ENCODE results near the gene DHX36.

DHX36 gene

DNA sequence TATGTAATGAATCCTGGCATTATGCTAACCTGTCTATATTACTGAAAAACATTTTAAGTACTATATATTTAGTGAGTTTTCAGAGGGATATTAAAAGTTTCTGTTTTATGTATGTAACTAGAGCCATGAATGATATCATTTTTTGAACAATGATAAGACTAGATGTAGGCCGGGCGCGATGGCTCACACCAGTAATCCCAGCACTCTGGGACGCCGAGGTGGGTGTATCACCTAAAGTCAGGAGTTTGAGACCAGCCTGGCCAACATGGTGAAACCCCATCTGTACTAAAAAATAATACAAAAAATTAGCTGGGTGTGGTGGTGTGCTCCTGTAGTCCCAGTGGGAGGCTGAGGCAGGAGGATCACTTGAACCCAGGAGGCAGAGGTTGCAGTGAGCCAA is 34.1 kb downstream of the DHX36 start:
- DNase-seq (ENCODE audit: low read depth, low spot score), result no peak

DNA sequence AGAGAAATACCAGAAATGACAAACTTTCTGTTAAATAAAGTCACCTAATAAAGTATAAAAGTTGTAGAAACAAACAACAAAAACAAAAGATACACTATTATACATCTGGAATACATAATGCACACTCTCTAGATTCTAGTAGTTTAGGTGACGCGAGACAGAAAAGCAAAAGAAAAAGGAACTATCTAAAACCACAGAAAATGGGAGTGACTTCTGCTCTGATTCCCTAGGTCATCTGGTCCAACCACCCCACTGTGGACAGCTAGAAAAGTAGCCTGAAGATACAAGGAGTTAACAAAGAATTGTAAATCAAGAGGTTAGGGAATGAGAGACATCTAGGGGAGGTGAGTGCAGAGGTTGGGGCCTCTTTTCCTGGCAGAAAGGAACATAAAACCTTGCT is 39.1 kb downstream of the DHX36 start:
- DNase-seq (ENCODE audit: low read depth, low spot score), result no peak

DNA sequence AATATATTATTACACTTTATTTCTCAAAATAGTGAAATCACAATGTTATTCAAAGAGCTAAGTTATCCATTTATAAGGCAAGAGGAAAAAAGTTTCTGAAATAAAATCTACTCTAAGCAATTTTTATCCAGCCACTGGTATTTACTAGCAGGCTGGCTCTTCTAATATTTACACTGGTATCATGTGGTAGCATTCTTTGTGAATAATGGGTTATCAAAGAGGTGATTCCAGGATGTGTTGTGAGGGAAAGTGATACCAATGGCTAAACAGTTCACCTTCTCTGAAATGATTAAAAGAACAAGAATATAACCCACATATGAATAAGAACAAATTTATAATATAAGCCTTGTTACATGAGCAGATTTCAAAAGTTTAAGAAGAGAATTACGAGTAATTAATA is 44.1 kb downstream of the DHX36 start:
- DNase-seq (ENCODE audit: low read depth, low spot score), result no peak

DNA sequence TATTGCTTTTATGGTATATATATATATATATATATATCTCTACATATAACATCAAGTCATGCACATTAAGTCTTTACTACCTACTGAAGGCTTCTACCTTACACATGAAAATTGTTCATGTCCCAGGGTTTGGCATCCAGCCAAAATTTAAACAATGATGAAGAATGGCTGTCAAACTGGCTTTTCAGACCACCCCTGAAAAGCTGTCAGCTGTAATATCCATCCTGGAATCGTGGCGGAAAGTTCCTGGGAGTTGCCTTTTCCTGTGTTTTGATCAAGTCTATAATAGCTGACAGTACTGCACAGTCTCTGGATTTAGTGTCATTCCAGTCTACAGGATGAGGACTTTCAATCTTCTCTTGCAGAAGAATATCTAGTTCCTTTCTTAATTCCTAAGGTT is 48.3 kb downstream of the DHX36 start:
- DNase-seq (ENCODE audit: low read depth, low spot score), result no peak

DNA sequence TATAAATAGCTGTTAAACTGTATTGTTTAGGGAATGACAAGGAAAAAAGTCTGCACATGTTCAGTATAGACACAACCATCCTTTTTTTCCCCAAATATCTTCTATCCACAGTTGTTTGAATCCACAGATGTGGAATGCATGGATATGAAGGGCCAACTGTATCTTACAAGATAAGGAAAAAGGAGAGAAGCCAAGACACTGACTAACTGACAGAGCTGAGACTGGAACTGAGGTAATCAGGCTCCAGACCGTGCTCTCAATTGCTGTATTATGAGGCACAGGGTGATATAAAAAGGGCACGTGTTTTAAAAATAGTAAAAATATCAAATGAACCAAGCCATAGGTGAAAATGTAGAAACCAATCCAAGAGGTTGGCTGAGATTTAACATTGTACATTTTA is 49.0 kb downstream of the DHX36 start:
- DNase-seq (ENCODE audit: low read depth, low spot score), result no peak

DNA sequence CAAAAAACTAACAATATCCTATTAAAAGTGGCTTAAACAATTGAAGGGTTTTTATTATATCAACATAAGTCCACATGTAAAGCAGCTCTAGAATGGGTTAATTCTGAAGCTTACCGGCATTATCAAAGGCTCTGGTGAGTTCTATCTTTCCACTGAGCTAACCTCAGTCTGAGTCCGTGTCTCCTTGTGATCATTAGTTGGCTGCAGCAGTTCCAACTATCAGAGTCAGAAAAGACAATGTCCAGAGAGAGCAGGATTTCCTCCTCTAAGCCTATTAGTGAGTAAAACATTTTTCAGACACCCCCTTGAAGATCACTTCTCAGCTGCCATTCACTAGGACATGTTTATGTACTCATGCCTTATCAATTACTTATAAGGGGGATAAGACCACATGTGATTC is 49.9 kb downstream of the DHX36 start:
- no peak for DNase-seq (ENCODE audit: low read depth, low spot score)

DNA sequence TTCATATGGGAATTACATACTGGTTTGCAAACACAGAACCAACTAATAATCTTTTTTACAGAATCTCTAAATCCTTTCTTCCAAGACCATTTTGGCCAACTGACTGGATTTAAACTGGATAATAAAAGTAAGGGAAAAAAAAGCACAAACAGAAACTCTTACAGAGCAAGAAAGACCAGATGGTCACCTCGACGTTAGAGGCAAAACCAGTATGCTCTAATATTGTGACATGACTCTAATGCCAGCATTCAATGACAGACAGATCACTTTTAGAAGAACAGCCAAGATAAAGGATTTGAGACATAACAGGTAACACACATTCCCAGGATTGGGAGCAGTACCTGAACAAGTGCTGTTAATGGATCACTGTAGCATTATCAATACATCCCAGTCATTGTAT is 50.9 kb downstream of the DHX36 start:
- DNase-seq (ENCODE audit: low read depth, low spot score), result no peak

DNA sequence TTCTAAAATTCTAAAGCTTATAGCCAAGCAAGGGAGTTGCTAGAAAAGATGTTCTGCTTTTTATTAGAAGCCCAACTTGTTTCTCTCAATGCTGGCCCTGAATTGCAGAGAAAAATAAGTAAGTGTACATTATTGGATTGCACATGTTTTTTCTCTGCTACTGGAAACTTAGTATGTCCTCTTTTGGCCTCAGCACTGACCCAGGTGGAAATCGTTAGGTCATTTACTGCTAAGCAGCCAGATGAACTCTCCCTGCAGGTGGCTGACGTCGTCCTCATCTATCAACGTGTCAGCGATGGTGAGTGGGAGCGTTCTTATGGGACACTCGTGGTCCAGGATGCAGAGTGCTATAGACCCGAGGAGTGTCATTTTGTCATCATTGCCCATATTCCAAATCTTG is 69.8 kb downstream of the DHX36 start:
- DNase-seq (ENCODE audit: low read depth, low spot score), result no peak

DNA sequence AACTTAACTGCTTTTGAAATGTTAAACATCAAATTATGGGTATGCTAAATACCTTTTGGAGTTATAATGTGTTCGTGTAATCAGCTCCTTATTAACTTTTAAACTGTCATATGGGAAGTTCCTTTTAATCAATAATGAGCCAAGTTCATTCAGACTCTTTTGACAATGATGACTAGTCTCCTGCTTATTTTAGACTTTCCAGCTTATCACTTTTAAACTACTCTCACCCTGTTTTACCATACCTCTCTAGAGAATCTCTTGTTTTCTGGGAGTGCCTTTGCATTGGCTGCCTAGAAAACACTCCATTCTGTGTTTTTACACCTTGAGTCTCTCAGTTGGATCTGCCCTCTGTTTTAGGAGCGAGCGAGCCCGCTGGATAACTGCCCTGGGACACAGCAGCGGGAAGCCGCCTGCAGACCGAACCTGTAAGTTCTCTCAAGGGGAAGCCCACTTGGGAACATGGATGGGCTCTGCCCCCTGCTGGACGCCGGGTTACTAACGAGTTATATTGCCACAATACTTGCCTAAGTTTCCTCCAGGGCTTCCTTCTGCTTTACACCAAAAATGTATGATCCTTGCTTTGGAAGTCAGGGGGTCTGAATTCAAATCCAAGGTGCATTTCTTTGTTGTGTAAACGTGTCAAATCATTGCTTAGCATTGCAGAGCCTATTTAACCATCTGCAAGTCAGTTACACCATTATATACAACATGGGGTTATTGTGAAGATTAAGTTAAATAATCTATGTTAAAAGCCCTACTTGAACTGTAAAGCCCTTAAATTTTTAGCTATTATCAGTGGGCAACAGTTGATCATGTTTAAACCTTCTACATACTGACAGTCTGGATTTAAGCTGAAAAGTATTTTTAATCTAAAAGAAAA is 71.3 kb downstream of the DHX36 start:
- peak; percentile 77 for DNase-seq (ENCODE audit: low read depth, low spot score)

DNA sequence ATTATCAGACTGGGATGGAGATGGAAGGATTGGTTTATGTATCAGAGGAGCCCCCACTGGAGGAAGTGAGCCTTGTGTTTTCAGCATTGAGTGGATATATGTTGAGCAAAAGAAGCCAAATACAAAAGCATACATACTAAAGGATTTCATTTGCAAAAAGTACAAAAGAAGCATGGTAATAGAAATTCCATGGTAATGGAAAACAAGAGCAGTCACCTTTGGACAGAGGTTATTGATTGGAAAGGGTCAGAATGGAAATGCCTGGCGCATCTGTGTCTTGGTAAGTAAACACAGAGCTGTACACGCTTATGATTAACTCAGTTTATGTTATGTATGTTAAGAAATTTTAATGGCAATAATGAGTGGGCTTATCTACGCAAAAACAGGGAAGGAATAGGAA is 72.7 kb downstream of the DHX36 start:
- no peak for DNase-seq (ENCODE audit: low read depth, low spot score)

DNA sequence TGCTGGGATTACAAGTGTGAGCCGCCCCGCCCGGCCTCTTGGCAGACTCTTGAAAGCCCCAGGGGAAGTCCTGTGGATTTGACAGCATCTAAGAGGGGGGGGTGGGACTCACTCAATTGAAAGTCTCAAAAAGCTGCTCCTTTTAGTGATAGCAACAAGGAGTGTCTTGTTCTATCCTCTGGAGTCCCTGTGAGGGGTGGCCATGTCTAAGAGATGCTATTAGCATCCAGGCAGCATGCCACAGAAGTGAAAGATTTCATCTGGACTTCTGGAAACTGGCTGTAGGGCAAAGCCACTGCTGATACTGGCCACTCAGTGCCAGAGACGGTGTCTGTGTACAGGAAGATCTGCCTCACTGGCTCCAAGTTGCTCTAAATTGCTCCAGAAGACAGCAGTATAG is 74.0 kb downstream of the DHX36 start:
- DNase-seq (ENCODE audit: low read depth, low spot score), result no peak

DNA sequence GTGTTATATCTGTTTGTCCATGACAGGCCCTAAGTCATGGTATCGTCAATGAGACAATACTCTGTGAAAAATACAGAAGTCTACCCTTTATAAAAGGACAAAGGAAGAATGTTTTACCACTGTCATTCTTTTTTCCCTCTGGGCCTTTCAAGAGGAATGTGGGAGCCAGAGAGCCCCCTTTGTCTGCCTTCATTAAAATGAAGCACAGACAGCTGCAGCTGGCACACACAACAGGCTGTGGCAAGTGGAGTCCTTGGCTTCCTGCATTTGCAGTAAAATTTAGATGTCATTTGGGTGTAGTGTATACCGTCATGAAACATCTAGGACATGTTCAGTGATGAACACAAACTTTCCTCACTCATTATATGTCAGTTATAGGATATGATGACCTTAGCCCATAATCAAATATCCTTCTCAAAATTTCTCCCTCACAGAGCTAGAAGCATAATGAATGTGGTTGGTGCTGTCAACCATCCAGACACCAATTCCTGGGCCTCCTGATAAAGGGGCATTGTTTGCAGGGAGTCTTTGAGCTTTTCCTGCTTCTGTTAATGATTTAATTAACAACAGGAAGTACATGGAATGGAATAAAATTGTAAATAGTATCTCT is 76.4 kb downstream of the DHX36 start:
- DNase-seq (ENCODE audit: low read depth, low spot score), result no peak

DNA sequence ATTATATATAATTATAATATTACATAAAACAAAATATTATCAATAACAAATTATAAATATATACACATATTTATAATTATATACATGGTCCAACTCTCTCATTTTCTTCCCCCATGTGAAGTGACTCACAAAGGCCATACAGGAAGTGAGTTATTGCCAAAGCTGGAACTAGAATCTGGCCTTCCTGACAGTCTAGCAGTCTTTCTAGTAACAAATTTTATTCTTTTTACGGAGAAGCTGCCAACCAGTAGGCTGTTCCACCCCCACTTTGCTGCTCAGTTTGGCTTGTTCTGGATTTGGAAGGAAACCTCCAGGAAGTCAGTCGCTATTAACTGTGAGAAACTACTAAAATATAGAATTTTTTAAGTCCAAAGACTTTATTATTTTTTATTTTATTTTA is 79.6 kb downstream of the DHX36 start:
- no peak for DNase-seq (ENCODE audit: low read depth, low spot score)

DNA sequence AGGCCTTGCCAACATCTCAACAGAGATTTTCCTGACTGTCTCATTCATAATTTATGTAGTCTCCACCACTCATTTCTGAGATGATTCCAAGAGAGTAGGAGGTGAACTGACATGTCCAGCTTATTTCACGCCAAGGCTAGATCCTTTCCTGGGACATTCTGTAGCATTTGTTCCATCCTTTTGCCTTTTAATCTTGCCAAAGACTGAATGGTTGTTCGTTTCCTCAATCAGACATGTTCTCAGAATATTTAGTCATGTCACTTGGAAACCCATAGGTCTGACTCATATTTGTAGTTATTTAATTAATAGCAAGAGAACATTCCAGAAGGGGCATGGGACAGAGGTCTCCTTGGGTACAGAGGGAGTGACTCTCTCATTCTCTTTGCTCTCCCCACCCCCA is 80.9 kb downstream of the DHX36 start:
- no peak for DNase-seq (ENCODE audit: low read depth, low spot score)

DNA sequence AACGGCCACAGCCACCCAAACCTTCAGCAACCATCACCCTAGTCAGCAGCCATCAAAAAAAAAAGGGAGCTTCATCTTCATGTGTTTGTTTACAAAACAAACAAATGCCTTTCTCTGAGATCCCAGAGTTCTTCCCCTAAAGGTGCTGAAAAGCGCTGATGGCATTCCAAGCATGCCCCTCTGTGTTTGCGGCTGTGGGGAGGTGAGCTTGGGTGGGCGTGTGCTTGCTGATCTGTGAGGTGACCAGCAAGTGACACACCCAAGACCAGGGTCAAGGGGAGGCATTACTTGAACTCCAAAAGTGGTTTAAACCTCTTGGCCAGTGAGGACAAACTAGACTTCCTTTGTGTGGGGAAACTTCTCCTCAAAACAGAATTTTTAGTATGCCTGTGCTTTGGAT is 81.5 kb downstream of the DHX36 start:
- no peak for DNase-seq (ENCODE audit: low read depth, low spot score)

DNA sequence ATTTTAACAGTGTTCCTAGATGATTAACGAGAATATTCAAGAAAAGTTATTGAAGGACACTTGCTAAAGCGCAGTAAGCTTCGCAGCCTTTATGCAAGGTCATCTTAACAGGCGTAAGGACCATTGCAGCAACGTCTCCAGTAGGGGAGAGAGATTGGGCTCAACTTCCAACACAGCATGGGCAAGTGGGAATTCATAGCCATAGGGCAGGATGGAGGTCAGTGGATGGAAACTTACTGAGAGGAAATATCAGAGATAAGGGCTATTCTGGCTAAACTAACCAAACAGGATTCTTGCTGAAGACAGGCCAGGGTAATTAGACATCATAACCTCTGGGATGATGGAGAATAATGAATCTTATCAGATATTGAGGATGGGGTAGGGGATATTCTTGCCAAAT is 82.8 kb downstream of the DHX36 start:
- no peak for DNase-seq (ENCODE audit: low read depth, low spot score)

DNA sequence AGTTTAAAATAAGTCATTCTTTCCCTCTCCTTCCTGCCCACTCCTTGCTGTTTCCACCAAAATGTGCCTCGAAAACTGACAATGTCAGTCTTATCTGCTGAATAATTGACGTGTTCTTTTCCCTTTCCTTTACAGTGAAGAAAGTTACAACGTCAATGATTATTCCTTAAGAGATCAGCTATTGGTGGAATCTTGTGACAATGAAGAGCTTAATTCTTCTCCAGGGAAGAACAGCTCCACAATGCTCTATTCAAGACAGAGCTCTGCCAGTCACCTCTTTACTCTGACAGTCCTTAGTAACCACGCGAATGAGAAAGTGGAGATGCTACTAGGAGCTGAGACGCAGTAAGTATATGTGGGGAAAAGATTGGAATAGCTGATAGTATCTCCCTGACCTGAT is 84.1 kb downstream of the DHX36 start:
- DNase-seq (ENCODE audit: low read depth, low spot score), result no peak

DNA sequence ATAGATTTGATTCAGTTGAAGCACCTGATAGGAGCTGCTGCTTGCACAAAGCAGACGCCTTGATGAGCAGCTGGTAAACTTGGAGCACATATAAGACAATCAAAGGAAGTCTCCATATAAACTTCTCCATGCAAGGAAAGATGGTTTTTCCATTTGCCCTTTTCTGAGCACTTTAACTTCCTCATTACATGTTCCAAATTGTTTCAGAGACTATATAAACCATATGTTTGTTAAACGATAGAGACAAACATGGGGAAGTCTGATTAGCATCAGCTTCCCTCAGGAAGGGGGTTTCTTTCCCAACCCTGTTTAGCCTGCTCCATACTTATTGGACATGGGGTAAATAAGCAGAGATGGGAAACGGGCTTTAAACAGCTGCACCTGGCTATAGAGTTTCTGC is 88.0 kb downstream of the DHX36 start:
- DNase-seq (ENCODE audit: low read depth, low spot score), result no peak

DNA sequence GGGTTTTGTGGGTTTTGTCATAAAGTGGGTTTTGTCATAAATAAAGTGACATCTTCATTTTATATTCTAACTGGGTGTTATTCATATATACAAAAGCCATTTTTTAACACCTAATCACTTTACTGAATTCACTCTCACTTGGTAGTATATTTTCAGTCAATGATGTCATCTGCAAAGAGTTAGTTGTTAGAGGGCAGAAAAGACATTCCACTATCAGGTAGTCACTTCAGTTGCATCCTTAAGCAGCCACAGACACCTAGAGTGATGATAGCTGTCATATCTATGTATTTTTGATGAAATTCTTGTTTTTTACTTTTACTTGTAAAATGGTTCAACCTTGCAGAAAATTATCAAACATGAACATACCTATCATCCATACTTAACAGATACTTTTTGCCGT is 89.0 kb downstream of the DHX36 start:
- no peak for DNase-seq (ENCODE audit: low read depth, low spot score)

DNA sequence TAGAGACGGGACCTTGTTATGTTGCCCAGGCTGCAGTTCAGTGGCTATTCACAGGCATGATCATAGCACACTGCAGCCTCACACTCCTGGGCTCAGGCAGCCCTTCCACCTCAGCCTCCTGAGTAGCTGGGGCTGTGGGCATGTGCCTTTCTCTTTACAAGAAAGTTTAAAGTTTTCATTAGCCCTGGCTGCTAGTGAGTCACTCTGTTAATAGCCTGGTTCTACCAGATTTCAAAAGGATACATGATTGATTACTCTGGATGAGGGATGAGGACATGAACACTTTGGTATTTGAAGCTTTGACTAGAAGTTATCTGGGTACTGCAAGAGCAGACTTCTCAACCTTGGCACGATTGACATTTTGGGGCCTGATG is 95.1 kb downstream of the DHX36 start:
- no peak for DNase-seq (ENCODE audit: low read depth, low spot score)

DNA sequence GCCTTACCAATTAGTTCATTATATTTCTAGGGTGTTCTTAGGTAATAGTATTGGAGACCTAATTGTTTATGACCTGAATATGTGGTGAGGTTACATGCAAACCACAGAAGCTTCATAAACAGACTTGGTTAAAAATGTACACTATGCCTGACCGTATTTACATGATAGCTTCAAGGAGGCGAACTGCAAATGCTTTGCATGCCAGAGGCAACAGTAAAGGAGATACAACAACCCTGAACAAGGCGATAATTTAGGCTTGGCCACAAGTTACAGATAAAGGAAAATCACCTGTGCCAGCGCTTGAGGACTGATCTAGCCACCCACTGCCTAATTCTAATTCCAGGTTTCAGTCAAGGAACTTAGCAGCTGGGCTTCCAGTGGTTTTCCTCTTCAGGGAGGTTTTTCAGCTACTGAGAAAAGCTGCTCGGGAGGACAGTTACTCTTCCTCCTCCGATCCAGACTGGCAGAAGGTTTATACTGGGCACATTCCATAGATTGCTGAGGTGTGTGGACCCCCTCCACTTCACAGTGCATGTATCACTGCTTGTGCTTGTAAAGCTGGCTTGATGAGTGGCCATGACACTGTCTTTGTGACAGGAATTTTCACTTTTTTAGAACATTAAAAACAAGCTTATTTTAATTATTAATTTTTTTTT is 95.6 kb downstream of the DHX36 start:
- no peak for DNase-seq (ENCODE audit: low read depth, low spot score)

DNA sequence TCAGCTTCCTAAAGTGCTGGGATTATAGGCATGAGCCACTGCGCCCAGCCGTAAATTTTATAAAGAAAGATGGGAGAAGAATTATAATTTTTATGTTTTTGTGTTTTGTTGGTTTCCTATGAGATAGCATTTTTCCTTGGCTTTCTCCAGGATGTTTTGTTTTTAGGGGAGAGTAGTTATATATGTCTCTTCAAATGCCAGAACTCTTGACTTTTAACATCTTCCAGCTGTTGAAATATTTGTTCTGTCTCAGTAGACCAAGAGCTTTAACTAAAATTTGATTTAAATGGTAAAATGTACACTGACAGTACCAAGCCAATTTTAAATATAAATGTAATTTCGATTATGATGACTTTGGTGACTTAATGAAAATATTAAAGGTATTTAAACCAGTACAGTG is 96.8 kb downstream of the DHX36 start:
- peak; percentile 3 for DNase-seq (ENCODE audit: low read depth, low spot score)

DNA sequence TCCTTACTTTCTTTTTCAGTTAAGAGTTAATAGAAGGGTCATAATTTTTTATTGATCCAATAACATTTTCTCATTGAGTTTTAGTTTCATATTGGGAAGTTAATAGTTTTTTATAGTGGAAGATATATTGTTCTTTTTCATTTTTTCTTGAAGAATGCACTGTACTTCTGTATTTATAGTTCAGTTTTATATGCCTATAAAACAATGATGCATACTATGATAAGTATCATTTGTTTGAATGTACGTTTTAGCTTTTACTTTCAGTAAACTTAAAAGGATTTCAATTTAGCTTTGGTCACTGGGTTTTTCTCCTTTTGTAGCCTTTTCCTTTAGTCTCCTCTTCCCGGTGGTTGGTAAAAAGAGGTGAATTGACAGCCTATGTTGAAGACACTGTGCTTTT is 98.8 kb downstream of the DHX36 start:
- DNase-seq (ENCODE audit: low read depth, low spot score), result no peak
